Panc1 (cell line): ENCODE measurements around the gene CHST13.

Experiments
- POLR2AphosphoS5 ChIP-seq: IDR thresholded peaks from 2 replicates; pipeline ENCODE4 v1.6.1; 2012; ENCODE audit warnings: mild to moderate bottlenecking, low read depth, low read length, moderate library complexity
- TF ChIP-seq, protein P1 (sequence below): fragments of 450-650 bp; IDR thresholded peaks from 2 replicates; pipeline ENCODE4 v1.5.1; 2017; ENCODE audit warnings: mild to moderate bottlenecking

GRCh38 chr3:126551121-126551838 is 27.3 kb downstream of the CHST13 start:
- TF ChIP-seq, protein P1, sequence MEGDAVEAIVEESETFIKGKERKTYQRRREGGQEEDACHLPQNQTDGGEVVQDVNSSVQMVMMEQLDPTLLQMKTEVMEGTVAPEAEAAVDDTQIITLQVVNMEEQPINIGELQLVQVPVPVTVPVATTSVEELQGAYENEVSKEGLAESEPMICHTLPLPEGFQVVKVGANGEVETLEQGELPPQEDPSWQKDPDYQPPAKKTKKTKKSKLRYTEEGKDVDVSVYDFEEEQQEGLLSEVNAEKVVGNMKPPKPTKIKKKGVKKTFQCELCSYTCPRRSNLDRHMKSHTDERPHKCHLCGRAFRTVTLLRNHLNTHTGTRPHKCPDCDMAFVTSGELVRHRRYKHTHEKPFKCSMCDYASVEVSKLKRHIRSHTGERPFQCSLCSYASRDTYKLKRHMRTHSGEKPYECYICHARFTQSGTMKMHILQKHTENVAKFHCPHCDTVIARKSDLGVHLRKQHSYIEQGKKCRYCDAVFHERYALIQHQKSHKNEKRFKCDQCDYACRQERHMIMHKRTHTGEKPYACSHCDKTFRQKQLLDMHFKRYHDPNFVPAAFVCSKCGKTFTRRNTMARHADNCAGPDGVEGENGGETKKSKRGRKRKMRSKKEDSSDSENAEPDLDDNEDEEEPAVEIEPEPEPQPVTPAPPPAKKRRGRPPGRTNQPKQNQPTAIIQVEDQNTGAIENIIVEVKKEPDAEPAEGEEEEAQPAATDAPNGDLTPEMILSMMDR = no peak
- no peak for TF ChIP-seq POLR2AphosphoS5
